ENCODE measurements around the gene BACH1.

The BACH1 gene

GRCh38 chr21:29372063-29372802 is 73.5 kb downstream of the BACH1 start:
- H3K4me3 ChIP-seq (ENCODE audit: low read depth, low read length): no peak overlapping the region
- peak; percentile 59 for TF ChIP-seq CTCF (IDR thresholded peaks at IDR 0.05; ENCODE audit: low read depth, low read length)
- in situ Hi-C loops (cut with HindIII; ENCODE audit: low sequenced_read_pairs): no loop called here
- DNase-seq (ENCODE audit: low read depth, low spot score): peak; percentile 83

- no peak overlapping the region for H3K4me3 ChIP-seq (ENCODE audit: low read depth, low read length)
- in situ Hi-C loops (cut with HindIII; ENCODE audit: low sequenced_read_pairs): no loop called here
- no peak for DNase-seq (ENCODE audit: low read depth, low spot score)
- no peak for TF ChIP-seq CTCF (IDR thresholded peaks at IDR 0.05; ENCODE audit: low read depth, low read length)
These were observed 75.8 kb downstream of the BACH1 start for GRCh38 chr21:29374481-29374880.

GRCh38 chr21:29376556-29376955 is 77.8 kb downstream of the BACH1 start:
- TF ChIP-seq CTCF (IDR thresholded peaks at IDR 0.05; ENCODE audit: low read depth, low read length): peak; percentile 35
- in situ Hi-C loops (cut with HindIII; ENCODE audit: low sequenced_read_pairs): no loop called here
- no peak overlapping the region for H3K4me3 ChIP-seq (ENCODE audit: low read depth, low read length)
- DNase-seq (ENCODE audit: low read depth, low spot score): no peak

GRCh38 chr21:29377266-29377665 is 78.5 kb downstream of the BACH1 start:
- in situ Hi-C loops (cut with HindIII; ENCODE audit: low sequenced_read_pairs): no loop called here
- H3K4me3 ChIP-seq (ENCODE audit: low read depth, low read length): no peak overlapping the region

GRCh38 chr21:29378832-29379231 is 80.1 kb downstream of the BACH1 start:
- H3K4me3 ChIP-seq (ENCODE audit: low read depth, low read length): no peak overlapping the region
- in situ Hi-C loops (cut with HindIII; ENCODE audit: low sequenced_read_pairs): no loop called here
- no peak for DNase-seq (ENCODE audit: low read depth, low spot score)
- no peak for TF ChIP-seq CTCF (IDR thresholded peaks at IDR 0.05; ENCODE audit: low read depth, low read length)

More at GRCh38 chr21:29377266-29377665, 78.5 kb downstream of the BACH1 start:
- no peak for DNase-seq (ENCODE audit: low read depth, low spot score)
- TF ChIP-seq CTCF (IDR thresholded peaks at IDR 0.05; ENCODE audit: low read depth, low read length): no peak

- in situ Hi-C loops (cut with HindIII; ENCODE audit: low sequenced_read_pairs): no loop called here
- no peak overlapping the region for H3K4me3 ChIP-seq (ENCODE audit: low read depth, low read length)
- no peak for DNase-seq (ENCODE audit: low read depth, low spot score)
- no peak for TF ChIP-seq CTCF (IDR thresholded peaks at IDR 0.05; ENCODE audit: low read depth, low read length)
These were observed 80.9 kb downstream of the BACH1 start for GRCh38 chr21:29379517-29380054.
